Measurements from ENCODE around the gene PHF11. TPM values are rescaled to one million over a fixed set of nuclear protein-coding genes. Genes with fewer than 3 reads are reported as not detected.
"Not testable (repeated sequence)": the region's sequence is repeated elsewhere in the genome, so short reads cannot be mapped to it uniquely, and the experiment has no call there.

Gene PHF11
- total RNA-seq, 1 experiment from 2014 or later = 75.2 TPM

DNA sequence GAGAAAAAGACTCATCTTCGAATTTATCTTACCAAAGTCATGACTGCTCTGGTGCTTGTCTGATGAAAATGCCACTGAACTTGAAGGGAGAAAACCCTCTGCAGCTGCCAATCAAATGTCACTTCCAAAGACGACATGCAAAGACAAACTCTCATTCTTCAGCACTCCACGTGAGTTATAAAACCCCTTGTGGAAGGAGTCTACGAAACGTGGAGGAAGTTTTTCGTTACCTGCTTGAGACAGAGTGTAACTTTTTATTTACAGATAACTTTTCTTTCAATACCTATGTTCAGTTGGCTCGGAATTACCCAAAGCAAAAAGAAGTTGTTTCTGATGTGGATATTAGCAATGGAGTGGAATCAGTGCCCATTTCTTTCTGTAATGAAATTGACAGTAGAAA, 19.2 kb upstream of the PHF11 start:
- no peaks in the 10 kb centered on the region for H3K4me1 ChIP-seq (ENCODE audit: low read length)
- H3K27me3 ChIP-seq (ENCODE audit: low read length) = no peaks in the 10 kb centered on the region
- no peak overlapping the region for H3K9ac ChIP-seq (ENCODE audit: low read length)
- no peak overlapping the region for H3K4me2 ChIP-seq (ENCODE audit: low read depth, low read length, poor library complexity, severe bottlenecking)
- peaks cover 19% of the 10 kb centered on the region for H3K79me2 ChIP-seq (ENCODE audit: low read length)
- no peaks in the 10 kb centered on the region for H3K9me3 ChIP-seq (ENCODE audit: low read length)
- H3K36me3 ChIP-seq (ENCODE audit: insufficient read depth, low read length) = peaks cover 70% of the 10 kb centered on the region
- no peaks in the 10 kb centered on the region for H4K20me1 ChIP-seq (ENCODE audit: insufficient read depth, low read depth, low read length)
- H2AFZ ChIP-seq (ENCODE audit: low read length) = no peak overlapping the region
- no peak for DNase-seq
- H3K27ac ChIP-seq (ENCODE audit: low read length) = no peak overlapping the region
- no peak overlapping the region for H3K4me3 ChIP-seq (ENCODE audit: low read length)
- no peaks in the 10 kb centered on the region for H3K9me2 ChIP-seq (replicated peaks; ENCODE audit: insufficient read depth, low read length)

DNA sequence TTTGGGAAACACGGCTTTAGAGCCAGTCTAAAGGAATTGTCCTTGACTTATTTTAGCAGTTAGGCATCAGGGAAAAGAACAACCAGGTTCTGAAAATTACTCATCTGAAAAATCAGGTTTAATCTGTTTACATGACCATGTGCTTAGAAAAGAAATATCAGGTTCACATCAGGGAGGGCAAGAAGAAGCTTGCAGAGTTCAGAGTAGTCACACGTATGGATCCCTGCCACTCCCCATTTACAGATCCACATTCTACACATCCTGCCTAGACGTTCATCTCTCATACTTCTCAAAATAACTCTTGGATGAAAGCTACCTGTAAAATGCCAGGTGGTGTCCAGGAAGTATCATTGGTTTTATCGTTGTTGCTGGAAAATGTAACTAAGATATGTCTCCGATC, 14.0 kb upstream of the PHF11 start:
- peaks cover 79% of the 10 kb centered on the region for H3K36me3 ChIP-seq (ENCODE audit: insufficient read depth, low read length)

DNA sequence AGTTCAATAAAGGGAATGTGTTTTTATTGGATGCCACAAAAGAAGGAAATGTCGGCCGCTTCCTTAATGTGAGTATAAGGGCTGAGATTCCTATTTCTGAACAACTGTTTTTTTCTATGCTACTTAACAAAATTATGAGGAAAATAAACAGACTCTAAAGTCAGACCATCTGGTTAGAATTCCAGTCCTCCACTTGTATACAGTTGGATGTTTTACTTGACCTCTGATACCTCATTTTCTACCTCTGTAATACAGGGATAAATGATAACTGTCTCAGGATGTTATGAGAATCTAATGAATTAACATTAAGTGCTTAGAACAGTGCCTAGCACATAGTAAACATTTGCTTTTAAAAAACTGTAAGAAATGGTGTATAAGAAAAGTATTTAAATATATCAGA, 7.2 kb upstream of the PHF11 start:
- Histone ChIP-seq H3K27ac (ENCODE audit: low read length) (no peak overlapping the region), H3K9ac (ENCODE audit: low read length) (no peak overlapping the region), H3K9me2 (replicated peaks; ENCODE audit: insufficient read depth, low read length) (no peaks in the 10 kb centered on the region), H3K79me2 (ENCODE audit: low read length) (no peaks in the 10 kb centered on the region), H4K20me1 (ENCODE audit: insufficient read depth, low read depth, low read length) (no peaks in the 10 kb centered on the region), H3K9me3 (ENCODE audit: low read length) (no peaks in the 10 kb centered on the region), H2AFZ (ENCODE audit: low read length) (no peak overlapping the region), H3K4me2 (ENCODE audit: low read depth, low read length, poor library complexity, severe bottlenecking) (no peak overlapping the region), H3K4me1 (ENCODE audit: low read length) (peaks cover 20% of the 10 kb centered on the region), H3K4me3 (ENCODE audit: low read length) (no peak overlapping the region), H3K27me3 (ENCODE audit: low read length) (no peaks in the 10 kb centered on the region), H3K36me3 (ENCODE audit: insufficient read depth, low read length) (peaks cover 55% of the 10 kb centered on the region; the same call in 1 of the 2 replicates)
- DNase-seq = no peak

More for the DNA sequence above, 14.0 kb upstream of the PHF11 start:
- Histone ChIP-seq H3K4me2 (ENCODE audit: low read depth, low read length, poor library complexity, severe bottlenecking) (no peak overlapping the region), H3K9ac (ENCODE audit: low read length) (no peak overlapping the region), H2AFZ (ENCODE audit: low read length) (no peak overlapping the region), H3K4me1 (ENCODE audit: low read length) (no peaks in the 10 kb centered on the region), H4K20me1 (ENCODE audit: insufficient read depth, low read depth, low read length) (no peaks in the 10 kb centered on the region), H3K4me3 (ENCODE audit: low read length) (no peak overlapping the region), H3K27me3 (ENCODE audit: low read length) (no peaks in the 10 kb centered on the region), H3K79me2 (ENCODE audit: low read length) (peaks cover 9% of the 10 kb centered on the region), H3K9me2 (replicated peaks; ENCODE audit: insufficient read depth, low read length) (no peaks in the 10 kb centered on the region), H3K9me3 (ENCODE audit: low read length) (no peaks in the 10 kb centered on the region), H3K27ac (ENCODE audit: low read length) (no peak overlapping the region)
- no peak for DNase-seq

DNA sequence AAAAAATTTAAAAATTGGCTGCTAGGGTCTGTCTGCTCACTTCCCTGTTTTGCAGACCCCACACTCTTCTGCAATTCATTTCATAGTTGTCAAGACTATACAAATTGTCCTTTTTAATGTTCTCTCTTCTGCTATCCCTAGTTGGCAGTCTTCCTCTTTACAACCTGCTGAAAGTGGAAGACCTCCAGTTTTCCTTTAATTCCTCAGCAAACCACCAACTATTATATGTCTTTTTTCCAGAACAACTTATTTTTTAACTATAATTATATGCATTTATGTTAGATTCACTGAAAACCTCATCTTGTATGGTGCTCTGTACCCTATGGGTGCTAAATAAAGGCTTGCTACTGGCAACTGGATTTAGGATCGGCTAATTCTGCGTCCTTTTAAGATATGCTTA, 1.1 kb upstream of the PHF11 start:
- peak; percentile 61 for DNase-seq
- H3K27me3 ChIP-seq (ENCODE audit: low read length) = no peaks in the 10 kb centered on the region
- H3K9me3 ChIP-seq (ENCODE audit: low read length) = no peaks in the 10 kb centered on the region
- peak overlapping the region; percentile 87 for H3K4me3 ChIP-seq (ENCODE audit: low read length)
- no peaks in the 10 kb centered on the region for H3K79me2 ChIP-seq (ENCODE audit: low read length)
- peaks cover 53% of the 10 kb centered on the region for H3K4me1 ChIP-seq (ENCODE audit: low read length)
- peak overlapping the region; percentile 97 for H3K4me2 ChIP-seq (ENCODE audit: low read depth, low read length, poor library complexity, severe bottlenecking)
- peaks cover 22% of the 10 kb centered on the region for H3K36me3 ChIP-seq (ENCODE audit: insufficient read depth, low read length)
- no peak overlapping the region for H2AFZ ChIP-seq (ENCODE audit: low read length)
- H3K9ac ChIP-seq (ENCODE audit: low read length) = peak overlapping the region; percentile 84
- H3K9me2 ChIP-seq (replicated peaks; ENCODE audit: insufficient read depth, low read length) = no peaks in the 10 kb centered on the region
- no peaks in the 10 kb centered on the region for H4K20me1 ChIP-seq (ENCODE audit: insufficient read depth, low read depth, low read length)
- peak overlapping the region; percentile 96 for H3K27ac ChIP-seq (ENCODE audit: low read length)

DNA sequence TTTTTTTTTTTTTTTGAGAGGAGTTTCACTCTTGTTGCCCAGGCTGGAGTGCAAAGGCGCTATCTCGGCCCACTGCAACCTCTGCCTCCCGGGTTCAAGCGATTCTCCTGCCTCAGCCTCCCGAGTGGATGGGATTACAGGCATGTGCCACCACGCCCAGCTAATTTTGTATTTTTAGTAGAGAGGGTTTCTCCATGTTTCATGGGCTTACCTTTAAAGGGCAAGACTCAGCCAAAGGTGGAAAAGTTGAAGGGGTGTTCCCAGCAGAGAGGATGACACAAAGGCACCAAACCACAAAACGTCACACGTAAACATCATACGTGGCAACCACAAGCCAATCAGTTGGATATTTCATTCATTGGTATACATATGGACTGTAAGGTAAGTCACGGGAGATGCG, 1.1 kb downstream of the PHF11 start:
- Histone ChIP-seq H3K4me3 (ENCODE audit: low read length) (peak overlapping the region; percentile 87), H3K4me1 (ENCODE audit: low read length) (peaks cover 48% of the 10 kb centered on the region), H3K9ac (ENCODE audit: low read length) (peak overlapping the region; percentile 84), H3K27ac (ENCODE audit: low read length) (peak overlapping the region; percentile 96), H3K4me2 (ENCODE audit: low read depth, low read length, poor library complexity, severe bottlenecking) (peak overlapping the region; percentile 92)
- not testable (repeated sequence) for H3K9me3 ChIP-seq (ENCODE audit: low read length); H3K27me3 ChIP-seq (ENCODE audit: low read length); H2AFZ ChIP-seq (ENCODE audit: low read length); H3K79me2 ChIP-seq (ENCODE audit: low read length); H3K36me3 ChIP-seq (ENCODE audit: insufficient read depth, low read length); DNase-seq; H3K9me2 ChIP-seq (replicated peaks; ENCODE audit: insufficient read depth, low read length); H4K20me1 ChIP-seq (ENCODE audit: insufficient read depth, low read depth, low read length)

DNA sequence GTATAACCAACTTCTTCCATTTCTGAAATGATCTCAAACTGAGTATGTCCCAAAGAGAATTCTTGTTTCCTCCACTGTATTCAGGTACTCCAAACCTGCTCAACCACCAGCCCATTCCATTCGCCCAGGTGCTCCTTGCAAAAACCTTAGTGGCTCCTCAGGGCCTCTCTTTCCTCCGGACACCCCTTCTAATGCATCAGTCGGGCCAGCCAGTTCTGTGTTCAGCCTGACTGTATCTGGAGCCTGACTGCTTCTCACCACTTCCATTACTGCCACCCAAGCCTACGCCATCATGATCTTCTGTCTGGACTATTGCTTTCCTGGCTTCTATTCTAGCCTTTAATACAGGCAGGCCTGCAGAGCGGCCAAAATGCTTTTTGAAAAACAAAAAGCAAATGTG, 1.5 kb downstream of the PHF11 start:
- Histone ChIP-seq H3K4me1 (ENCODE audit: low read length) (peaks cover 46% of the 10 kb centered on the region), H3K4me3 (ENCODE audit: low read length) (no peak overlapping the region; the same call in 1 of the 2 replicates), H3K9me3 (ENCODE audit: low read length) (no peaks in the 10 kb centered on the region), H3K79me2 (ENCODE audit: low read length) (peaks cover 7% of the 10 kb centered on the region; the same call in 1 of the 2 replicates), H3K27ac (ENCODE audit: low read length) (peak overlapping the region; percentile 96; the same call in 1 of the 2 replicates), H4K20me1 (ENCODE audit: insufficient read depth, low read depth, low read length) (no peaks in the 10 kb centered on the region), H3K4me2 (ENCODE audit: low read depth, low read length, poor library complexity, severe bottlenecking) (peak overlapping the region; percentile 92), H3K9me2 (replicated peaks; ENCODE audit: insufficient read depth, low read length) (no peaks in the 10 kb centered on the region), H2AFZ (ENCODE audit: low read length) (no peak overlapping the region), H3K36me3 (ENCODE audit: insufficient read depth, low read length) (peaks cover 10% of the 10 kb centered on the region), H3K27me3 (ENCODE audit: low read length) (no peaks in the 10 kb centered on the region), H3K9ac (ENCODE audit: low read length) (peak overlapping the region; percentile 1; the same call in 1 of the 2 replicates)
- no peak for DNase-seq

DNA sequence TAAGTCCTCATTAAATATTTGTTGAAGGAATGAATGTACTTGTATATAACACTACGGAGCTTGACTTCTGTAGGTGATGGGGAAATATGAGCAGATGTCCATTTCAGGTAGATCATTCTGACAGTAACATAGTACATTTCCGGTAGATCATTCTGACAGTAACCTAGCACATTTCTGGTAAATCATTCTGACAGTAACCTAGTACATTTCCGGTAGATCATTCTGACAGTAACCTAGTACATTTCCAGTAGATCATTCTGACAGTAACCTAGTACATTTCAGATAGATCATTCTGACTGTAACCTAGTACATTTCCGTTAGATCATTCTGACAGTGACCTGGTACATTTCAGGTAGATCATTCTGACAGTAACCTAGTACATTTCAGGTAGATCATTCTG, 2.5 kb downstream of the PHF11 start:
- peak overlapping the region; percentile 28 for H3K4me2 ChIP-seq (ENCODE audit: low read depth, low read length, poor library complexity, severe bottlenecking)
- peak overlapping the region; percentile 96; the same call in 1 of the 2 replicates for H3K27ac ChIP-seq (ENCODE audit: low read length)
- peaks cover 37% of the 10 kb centered on the region for H3K4me1 ChIP-seq (ENCODE audit: low read length)

DNA sequence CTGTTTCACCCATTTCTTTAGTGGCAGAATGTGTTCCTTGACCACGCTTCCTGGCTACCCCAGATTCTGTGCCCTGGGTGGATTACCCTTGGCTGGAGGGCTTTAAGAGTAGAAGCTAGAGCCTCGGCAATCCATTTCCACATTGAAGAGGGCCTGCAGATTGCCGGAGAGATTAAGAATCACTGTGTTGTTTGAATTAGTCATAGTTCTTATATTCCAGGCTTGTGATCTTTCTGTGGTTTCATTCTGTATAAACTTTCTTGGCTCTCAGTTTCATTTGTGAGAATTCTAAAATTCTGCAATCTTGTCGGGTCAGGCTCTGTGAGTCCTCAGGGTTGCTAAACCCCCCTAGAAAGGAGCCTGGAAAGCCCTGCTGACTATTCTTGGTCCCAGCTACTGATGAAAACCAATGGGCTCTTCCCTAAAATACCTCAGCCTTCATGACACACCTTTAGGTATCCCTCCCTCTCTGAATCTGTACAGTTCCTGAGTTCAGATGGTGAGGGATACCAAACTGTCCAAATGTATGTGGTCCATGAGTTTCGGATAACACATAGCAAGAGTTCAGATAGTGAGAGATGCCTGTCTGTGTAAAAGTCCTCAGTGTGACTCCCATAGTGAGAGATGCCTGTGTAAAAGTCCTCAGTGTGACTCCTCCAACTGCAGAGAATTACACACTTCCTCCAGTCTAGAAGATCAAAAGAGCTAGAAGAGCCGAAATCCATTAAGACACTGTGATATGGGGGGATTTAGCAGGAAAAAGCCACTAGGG, 4.3 kb downstream of the PHF11 start:
- peaks cover 10% of the 10 kb centered on the region for H3K36me3 ChIP-seq (ENCODE audit: insufficient read depth, low read length)
- H3K27me3 ChIP-seq (ENCODE audit: low read length) = no peaks in the 10 kb centered on the region
- no peak overlapping the region for H3K27ac ChIP-seq (ENCODE audit: low read length)
- H3K4me1 ChIP-seq (ENCODE audit: low read length) = peaks cover 19% of the 10 kb centered on the region
- peaks cover 7% of the 10 kb centered on the region; the same call in 1 of the 2 replicates for H3K79me2 ChIP-seq (ENCODE audit: low read length)
- no peaks in the 10 kb centered on the region for H3K9me2 ChIP-seq (replicated peaks; ENCODE audit: insufficient read depth, low read length)
- H2AFZ ChIP-seq (ENCODE audit: low read length) = no peak overlapping the region
- DNase-seq = no peak
- no peak overlapping the region for H3K9ac ChIP-seq (ENCODE audit: low read length)
- H3K4me3 ChIP-seq (ENCODE audit: low read length) = no peak overlapping the region
- no peak overlapping the region for H3K4me2 ChIP-seq (ENCODE audit: low read depth, low read length, poor library complexity, severe bottlenecking)
- H4K20me1 ChIP-seq (ENCODE audit: insufficient read depth, low read depth, low read length) = no peaks in the 10 kb centered on the region
- no peaks in the 10 kb centered on the region for H3K9me3 ChIP-seq (ENCODE audit: low read length)

More for the DNA sequence above, 2.5 kb downstream of the PHF11 start:
- Histone ChIP-seq H3K9me3 (ENCODE audit: low read length) (no peaks in the 10 kb centered on the region), H3K4me3 (ENCODE audit: low read length) (no peak overlapping the region), H3K27me3 (ENCODE audit: low read length) (no peaks in the 10 kb centered on the region), H2AFZ (ENCODE audit: low read length) (no peak overlapping the region), H3K9ac (ENCODE audit: low read length) (no peak overlapping the region), H3K9me2 (replicated peaks; ENCODE audit: insufficient read depth, low read length) (no peaks in the 10 kb centered on the region), H3K79me2 (ENCODE audit: low read length) (peaks cover 7% of the 10 kb centered on the region; the same call in 1 of the 2 replicates), H3K36me3 (ENCODE audit: insufficient read depth, low read length) (peaks cover 10% of the 10 kb centered on the region), H4K20me1 (ENCODE audit: insufficient read depth, low read depth, low read length) (no peaks in the 10 kb centered on the region)
- DNase-seq = no peak
